GM23248 (cell line): ENCODE data around the gene PCDH11Y. TPM values are rescaled to one million over a fixed set of nuclear protein-coding genes. Genes with fewer than 3 reads are reported as not detected.
"Not testable (repeated sequence)": the region's sequence is repeated elsewhere in the genome, so short reads cannot be mapped to it uniquely, and the experiment has no call there.

ENCODE experiments used
- DNase-seq: peaks from one replicate; pipeline ENCODE4 v3.0.0-alpha.2; 2015
- H2AFZ ChIP-seq: fragments of 200-600 bp; sonication (generic); 2 replicates; pipeline ENCODE4 v1.6.1; 2016; ENCODE audit warnings: antibody characterized with exemption
- H3F3A ChIP-seq: fragments of 200-600 bp; sonication (generic); 2 replicates; pipeline ENCODE4 v1.6.1; 2016; ENCODE audit warnings: mild to moderate bottlenecking, antibody characterized with exemption, mixed run types; ENCODE audit not compliant: insufficient read depth
- H3K27ac ChIP-seq: fragments of 200-600 bp; sonication (generic); 2 replicates; pipeline ENCODE4 v1.5.1; 2016; ENCODE audit warnings: mild to moderate bottlenecking
- H3K27me3 ChIP-seq: fragments of 200-600 bp; sonication (generic); replicated peaks from 2 replicates; pipeline ENCODE4 v1.6.1; 2016; ENCODE audit warnings: mild to moderate bottlenecking; ENCODE audit not compliant: insufficient read depth
- H3K36me3 ChIP-seq: fragments of 200-600 bp; sonication (generic); 2 replicates; pipeline ENCODE4 v1.6.1; 2016; ENCODE audit warnings: low read depth, mild to moderate bottlenecking
- H3K4me1 ChIP-seq: fragments of 200-600 bp; sonication (generic); 2 replicates; pipeline ENCODE4 v1.6.1; 2016; ENCODE audit warnings: mild to moderate bottlenecking; ENCODE audit not compliant: insufficient read depth
- H3K4me2 ChIP-seq: fragments of 200-600 bp; sonication (generic); one replicate; pipeline ENCODE4 v1.6.1; 2016; ENCODE audit warnings: mild to moderate bottlenecking; ENCODE audit not compliant: unreplicated experiment
- H3K4me3 ChIP-seq: fragments of 200-600 bp; sonication (generic); 2 replicates; pipeline ENCODE4 v1.5.1; 2016; ENCODE audit warnings: mild to moderate bottlenecking
- H3K79me2 ChIP-seq: fragments of 200-600 bp; sonication (generic); 2 replicates; pipeline ENCODE4 v1.6.1; 2016; ENCODE audit warnings: mild to moderate bottlenecking; ENCODE audit not compliant: insufficient read depth
- H3K9ac ChIP-seq: fragments of 200-600 bp; sonication (generic); 2 replicates; pipeline ENCODE4 v1.6.1; 2016; ENCODE audit warnings: mild to moderate bottlenecking
- H3K9me2 ChIP-seq: fragments of 200-600 bp; sonication (generic); 2 replicates; pipeline ENCODE4 v1.6.1; 2016; ENCODE audit warnings: mixed run types, mild to moderate bottlenecking, moderate library complexity; ENCODE audit not compliant: insufficient read depth
- H3K9me3 ChIP-seq: fragments of 200-600 bp; sonication (generic); one replicate; pipeline ENCODE4 v1.6.1; 2017; ENCODE audit warnings: low read depth
- H4K20me1 ChIP-seq: fragments of 200-600 bp; sonication (generic); 2 replicates; pipeline ENCODE4 v1.6.0; 2016; ENCODE audit not compliant: insufficient read depth
- WGBS, 2 experiments: methylation state at CpG; one replicate each; pipeline ENCODE4 v1.1.6; 2015 to 2017; ENCODE audit warnings: low lambda C conversion rate in 2 of 2, low coverage in 1 of 2; ENCODE audit errors: missing lambda C conversion rate in 2 of 2; 5-methylcytosine and 5-hydroxymethylcytosine counted together
- in situ Hi-C: fragments of 300-500 bp; cut with MboI; formaldehyde crosslinking; loops from 2 replicates; pipeline ENCODE4 v1.15.0; 2020
- polyA plus RNA-seq: library from polyadenylated mRNA; unstranded; fragments of >200 nt; fragmentation: Nextera tagmentation; extraction: Ambion mirVana; gene quantifications from 2 replicates; pipeline ENCODE4 v1.2.1, GENCODE V29; 2016
- small RNA-seq: library from RNA; depleted of rRNA; stranded (forward); fragments of <200 nt; gene quantifications from one replicate; pipeline ENCODE3, GENCODE V24; 2014; ENCODE audit warnings: low read depth, low replicate concordance
- total RNA-seq: library from RNA; depleted of rRNA; stranded (reverse); fragments of >200 nt; shearing (Covaris generic); gene quantifications from 2 replicates; pipeline ENCODE4 v1.2.3, GENCODE V29; 2014

The PCDH11Y gene
- total and polyA plus RNA-seq, 2 experiments from 2014 or later = not detected

DNA sequence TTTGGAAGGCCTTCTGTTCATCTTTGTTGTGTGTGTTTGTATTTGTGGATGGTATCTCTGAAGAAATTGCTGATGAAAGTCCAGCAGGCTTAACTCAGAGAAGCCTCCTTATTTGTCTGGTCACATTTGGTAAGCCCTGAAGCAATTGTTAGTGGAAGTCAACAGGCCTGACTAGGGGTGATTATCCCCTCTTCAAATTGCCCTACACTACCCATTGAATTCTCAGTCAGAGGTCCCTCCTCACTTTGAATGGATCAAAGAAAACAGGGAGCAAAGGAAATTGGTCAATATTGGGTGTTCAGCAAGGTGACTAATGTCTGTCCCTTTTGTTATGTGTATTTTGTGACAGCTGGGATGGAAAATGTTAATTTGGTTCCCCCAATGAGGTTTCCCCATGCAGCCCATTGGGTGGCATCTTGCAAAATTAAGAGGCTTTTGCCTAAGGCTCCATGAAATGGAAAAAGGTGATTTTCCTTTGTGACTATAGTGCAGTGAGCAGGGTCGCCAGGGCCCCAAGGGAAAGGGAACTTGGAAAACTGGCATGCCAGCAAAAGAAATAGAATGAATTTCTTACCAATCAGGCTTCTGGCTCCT, 709.8 kb downstream of the PCDH11Y start:
- H3F3A ChIP-seq, in situ Hi-C loops, H3K9ac ChIP-seq, H3K4me2 ChIP-seq, H4K20me1 ChIP-seq, H3K4me3 ChIP-seq, H3K27ac ChIP-seq, H2AFZ ChIP-seq, H3K4me1 ChIP-seq, DNase-seq, H3K36me3 ChIP-seq, H3K79me2 ChIP-seq, H3K9me3 ChIP-seq, H3K27me3 ChIP-seq, H3K9me2 ChIP-seq: not testable (repeated sequence)
- 0% methylated on average over 1 of the region's 1 CpG; no CpG with 5 or more reads in 1 of the 2 experiments for WGBS, 2 experiments

DNA sequence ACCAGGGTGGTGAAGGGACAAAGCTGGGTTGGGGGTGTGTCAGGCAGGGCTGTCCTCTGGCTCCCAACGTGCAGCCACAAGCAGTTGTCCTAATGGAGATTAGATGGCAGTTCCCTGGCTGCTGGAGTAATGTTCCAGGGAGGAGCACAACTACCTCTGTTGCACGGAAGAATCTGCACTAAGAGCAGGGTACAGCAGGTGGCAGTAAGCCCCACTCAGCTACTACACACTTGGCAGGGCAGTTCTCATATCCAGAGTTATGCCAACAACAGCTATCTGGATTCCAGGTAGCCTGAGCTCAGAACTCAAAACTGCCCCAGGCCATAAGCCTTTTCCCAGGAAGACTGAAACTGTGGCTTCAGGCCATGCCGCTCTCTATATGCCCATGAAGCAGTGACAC, 761.3 kb downstream of the PCDH11Y start:
- H3K36me3 ChIP-seq, H3K9ac ChIP-seq, H4K20me1 ChIP-seq, H3K79me2 ChIP-seq, H3K4me2 ChIP-seq, H2AFZ ChIP-seq, in situ Hi-C loops, DNase-seq, H3F3A ChIP-seq, H3K4me3 ChIP-seq, H3K9me2 ChIP-seq, H3K27ac ChIP-seq, H3K27me3 ChIP-seq, H3K4me1 ChIP-seq, H3K9me3 ChIP-seq: not testable (repeated sequence)
- 0% methylated on average over 1 of the region's 3 CpGs for WGBS, 2 experiments

DNA sequence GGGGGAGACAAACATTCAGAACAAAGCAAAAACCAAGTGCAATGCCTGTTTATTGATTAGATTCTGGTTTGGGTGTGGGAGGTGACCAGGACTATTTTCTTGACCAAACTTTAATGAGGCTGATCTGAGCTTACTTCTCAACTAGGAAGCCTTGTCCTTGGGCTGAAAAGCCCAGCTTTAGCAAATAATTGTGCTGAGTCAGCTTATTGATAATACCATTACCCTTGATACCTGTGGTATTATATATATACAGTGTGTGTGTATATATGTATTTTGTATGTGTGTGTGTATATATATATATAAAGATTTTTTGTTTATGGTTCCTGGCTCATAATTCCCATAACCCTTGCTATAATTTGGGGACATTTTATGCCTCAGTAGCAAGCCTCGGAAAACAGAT, 776.4 kb downstream of the PCDH11Y start:
- H3K36me3 ChIP-seq, H4K20me1 ChIP-seq, H3K9me2 ChIP-seq, H3K4me1 ChIP-seq, H3K4me2 ChIP-seq, H3F3A ChIP-seq, H3K9ac ChIP-seq, H2AFZ ChIP-seq, H3K79me2 ChIP-seq, H3K9me3 ChIP-seq, H3K27me3 ChIP-seq, H3K27ac ChIP-seq, in situ Hi-C loops, DNase-seq, H3K4me3 ChIP-seq: not testable (repeated sequence)
- WGBS, 2 experiments = 33% methylated on average over 1 of the region's 1 CpG; no CpG with 5 or more reads in 1 of the 2 experiments

Small RNA genes lying within 50 kb of the gene (small RNA-seq; reads per million reads assigned to genes)
- gene RNU2-57P = 0.25 reads per million
- not detected for gene SNX3P1Y
